T-helper 2 cell treated with Interferon-gamma antibody and Interleukin-4, amounts not matched to agents 100 ng/mL and 5 ng/mL, for 36 hours (primary cell): Measurements from ENCODE around the gene RDH11. TPM values are rescaled to one million over a fixed set of nuclear protein-coding genes. Genes with fewer than 3 reads are reported as not detected.
"Not testable (repeated sequence)": the region's sequence is repeated elsewhere in the genome, so short reads cannot be mapped to it uniquely, and the experiment has no call there.

ENCODE experiments used
- intact Hi-C: fragments of 100-400 bp; cut with micrococcal nuclease; formaldehyde crosslinking; loops from one replicate; pipeline ENCODE4 v1.15.1; 2023
- total RNA-seq: library from RNA; stranded (reverse); gene quantifications from 2 replicates; pipeline ENCODE4 v1.2.3, GENCODE V29; 2022

The RDH11 gene
- total RNA-seq, 1 donor from 2014 or later, result 46.6 TPM

DNA sequence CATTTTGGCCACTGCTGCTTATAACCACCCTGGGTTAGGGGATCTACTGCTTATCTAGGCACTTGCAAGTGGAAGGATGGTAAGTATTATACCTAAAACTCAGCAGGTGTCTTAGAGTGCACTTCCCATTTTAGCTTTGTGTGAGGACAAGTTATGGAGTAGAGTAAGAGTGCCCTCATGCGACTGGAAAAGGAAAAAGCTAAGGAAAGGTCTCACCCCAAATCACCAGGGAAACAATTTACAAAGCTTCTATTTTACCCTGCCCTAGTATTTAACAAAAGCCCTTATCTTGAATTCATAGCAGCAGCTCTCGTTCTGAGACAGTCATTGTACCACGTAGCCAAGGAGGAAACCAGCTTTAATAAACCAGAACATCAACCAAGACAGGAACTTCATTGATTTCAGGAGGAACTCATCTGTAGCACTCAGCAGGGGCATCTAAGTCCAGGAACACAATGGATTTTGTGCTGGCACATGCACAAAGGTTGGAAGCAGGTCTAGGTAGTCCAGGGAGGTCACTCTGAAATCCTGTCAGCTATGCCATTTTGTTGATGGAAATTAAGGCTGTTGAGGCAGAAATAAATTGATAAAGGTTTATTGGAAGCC, 9.0 kb upstream of the RDH11 start:
- intact Hi-C loops, result loop anchor here (1.0 to 2.0 kb wide), 4 partner anchors 86 to 277 kb away; no protein-coding TSS in a partner anchor

DNA sequence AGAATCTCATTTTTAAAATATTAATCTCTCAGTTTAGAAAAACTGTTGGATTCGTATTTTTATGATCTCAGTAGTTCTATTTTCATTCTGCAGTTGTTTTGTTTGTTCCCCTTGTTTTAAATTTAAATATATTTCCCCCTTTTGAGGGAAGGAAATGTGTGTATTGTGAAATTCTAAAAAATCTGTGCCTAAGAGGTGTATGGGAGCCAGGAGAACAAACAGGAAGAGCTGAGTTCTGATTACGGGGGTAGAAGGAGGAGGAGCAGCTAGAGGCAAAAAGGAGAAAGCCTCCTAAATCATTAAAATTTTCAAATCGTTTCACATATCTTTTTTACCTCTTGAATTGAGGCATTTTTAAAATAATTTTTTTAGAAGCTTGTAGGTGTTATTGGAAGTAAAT, 8.4 kb upstream of the RDH11 start:
- intact Hi-C loops, result loop anchor here (1.0 to 2.0 kb wide), 4 partner anchors 86 to 277 kb away; no protein-coding TSS in a partner anchor

DNA sequence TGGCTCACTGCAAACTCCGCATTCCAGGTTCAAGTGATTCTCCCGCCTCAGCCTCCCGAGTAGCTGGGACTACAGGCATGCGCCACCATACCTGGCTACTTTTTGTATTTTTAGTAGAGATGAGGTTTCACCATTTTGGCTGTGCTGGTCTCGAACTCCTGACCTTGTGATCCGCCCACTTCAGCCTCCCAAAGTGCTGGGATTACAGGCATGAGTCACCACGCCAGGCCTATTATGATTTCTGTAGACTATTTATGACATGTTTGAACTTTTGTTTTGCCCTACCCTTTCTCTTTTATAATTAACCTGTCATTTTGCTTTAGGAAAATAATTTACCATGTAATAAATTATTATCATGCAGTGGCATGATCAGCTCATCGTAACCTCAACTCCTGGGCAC, 5.9 kb upstream of the RDH11 start, which contains the start of gene RDH12:
Gene RDH12, plus strand, starts transcription at position 395 of the 400 bp plus-strand sequence. CDS start 20,757 bp downstream, outside the sequence.
- intact Hi-C loops, result not testable (repeated sequence)

DNA sequence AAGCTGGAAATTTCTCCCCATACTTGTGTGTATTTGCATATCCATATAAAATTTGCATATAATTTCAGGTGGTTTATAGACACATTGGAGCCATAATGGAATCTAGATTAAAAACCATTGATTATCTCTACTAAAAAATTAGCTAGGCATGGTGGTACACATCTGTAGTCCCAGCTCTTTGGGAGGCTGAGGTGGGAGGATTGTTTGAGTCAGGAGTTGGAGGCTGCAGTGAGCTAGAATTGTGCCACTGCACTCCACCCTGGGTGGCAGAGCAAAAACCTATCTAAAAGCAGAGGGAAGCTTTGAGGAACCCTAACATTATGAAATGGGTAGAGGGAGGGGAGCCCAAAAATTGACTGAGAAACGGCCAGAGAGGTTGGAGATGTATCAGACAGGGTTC, 2.6 kb upstream of the RDH11 start:
- intact Hi-C loops, result loop anchor here (10.0 kb wide), 1 partner anchor 1917 kb away; the partner anchor contains the start of gene SUSD6

DNA sequence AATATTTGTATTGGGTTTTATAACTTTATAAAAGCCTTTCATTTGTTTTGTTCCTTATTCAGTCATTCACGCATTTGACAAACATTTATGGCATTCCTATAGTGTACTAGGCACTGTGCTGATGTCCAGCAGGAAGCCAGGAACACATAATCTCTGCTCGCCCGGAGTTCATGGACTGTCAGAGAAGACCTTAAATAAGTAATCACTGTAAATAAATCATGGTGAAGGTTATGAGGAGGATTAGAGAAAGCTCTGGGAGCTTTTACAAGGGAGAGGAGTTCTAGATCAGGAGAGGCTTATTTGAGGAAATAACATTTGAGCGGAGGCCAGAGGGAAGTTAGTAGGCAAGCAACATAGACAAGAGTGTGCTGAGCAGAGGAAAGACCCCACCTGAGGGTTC, 1.4 kb upstream of the RDH11 start:
- intact Hi-C loops, result loop anchor here (10.0 kb wide), 1 partner anchor 1918 kb away; the partner anchor contains the start of gene SUSD6

DNA sequence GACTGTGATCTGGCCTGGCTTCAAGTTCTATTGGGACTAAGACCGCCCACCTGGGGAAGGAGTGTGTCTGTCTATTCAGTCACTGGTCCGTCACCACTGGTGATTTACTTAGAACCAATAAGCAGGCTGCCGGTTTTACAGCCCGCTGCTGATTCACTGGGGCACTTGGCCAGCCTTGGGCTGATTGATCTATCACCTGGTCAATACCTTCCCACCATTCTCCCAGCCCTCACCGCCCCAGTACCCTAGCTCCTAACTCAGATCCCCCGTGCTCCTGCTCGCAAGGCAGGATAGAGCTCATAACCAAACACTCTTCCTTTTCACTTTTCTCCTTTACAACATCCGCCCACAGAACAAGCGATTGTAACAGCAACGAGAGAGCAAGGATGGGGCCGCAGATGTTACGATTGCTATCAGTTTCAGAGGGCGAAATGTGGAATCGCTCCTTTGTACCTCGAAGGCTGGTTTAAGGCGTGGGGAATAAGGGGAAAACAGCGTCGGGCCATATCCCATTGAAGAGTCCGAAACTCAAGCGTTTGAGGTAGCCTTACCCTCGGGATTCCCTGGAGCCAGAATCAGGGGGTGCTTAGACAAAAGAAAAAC, 672 bp downstream of the RDH11 start:
- intact Hi-C loops, result loop anchor here (1.0 to 10.0 kb wide), 9 partner anchors 15 to 1920 kb away; partner anchors contain the start of genes ARG2, EIF2S1, PALS1 and PIGH

DNA sequence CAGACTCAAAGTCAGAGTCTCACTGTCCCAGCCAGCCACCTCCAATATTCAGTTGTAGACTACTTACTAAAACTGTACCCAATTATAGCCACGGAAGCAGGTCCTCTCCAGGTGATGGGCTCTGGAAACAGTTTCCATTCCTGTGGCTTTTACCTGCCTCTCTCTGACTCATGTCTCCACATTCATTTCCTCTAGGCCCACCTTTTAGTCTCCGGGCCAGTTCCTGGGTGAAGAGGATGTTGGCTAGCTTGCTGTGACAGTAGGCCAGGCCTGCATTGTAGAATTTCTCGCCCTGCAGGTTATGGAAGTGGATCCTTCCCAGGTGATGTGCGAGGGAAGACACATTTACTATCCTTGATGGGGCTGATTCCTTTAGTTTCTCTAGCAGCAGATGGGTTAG, 5.6 kb downstream of the RDH11 start:
- intact Hi-C loops, result loop anchor here (10.0 kb wide), 1 partner anchor 1925 kb away; the partner anchor contains the start of gene SUSD6

DNA sequence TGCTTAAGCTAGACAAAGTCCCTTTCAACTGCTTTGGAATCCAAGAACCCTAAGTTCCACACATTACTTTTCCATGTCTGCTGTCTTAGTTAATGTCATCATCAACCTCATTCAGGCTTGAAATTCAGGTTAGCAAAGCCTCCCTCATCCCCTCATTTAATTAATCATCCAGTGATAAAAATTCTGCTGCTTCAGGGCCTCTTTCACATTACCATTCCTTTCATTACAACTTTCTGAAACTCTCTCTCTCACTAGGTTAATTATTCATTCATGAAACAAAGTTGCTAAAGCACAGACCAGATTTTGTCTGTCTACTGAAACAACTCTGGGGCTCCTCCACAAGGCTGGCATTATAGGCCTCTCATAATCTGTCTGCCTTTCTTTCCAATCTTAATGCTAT, 11.7 kb downstream of the RDH11 start:
- intact Hi-C loops, result no loop called here

DNA sequence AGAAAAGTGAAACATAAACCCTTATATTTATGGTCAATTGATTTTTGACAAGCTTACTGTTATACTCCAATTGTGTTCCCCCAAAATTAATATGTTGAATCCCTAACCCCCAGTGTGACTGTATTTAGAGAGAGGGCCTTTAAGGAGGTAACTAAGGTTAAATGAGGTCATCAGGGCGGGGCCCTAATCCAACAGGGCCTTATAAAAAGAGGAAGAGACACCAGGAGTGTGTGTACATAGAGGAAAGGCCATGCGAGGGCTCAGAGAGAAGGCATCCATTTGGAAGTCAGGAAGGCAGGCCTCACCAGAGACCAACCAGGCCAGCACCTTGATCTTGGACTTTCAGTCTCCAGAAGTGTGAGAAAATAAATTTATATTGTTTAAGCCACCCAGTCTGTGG, 14.6 kb downstream of the RDH11 start:
- intact Hi-C loops, result loop anchor here (1.0 kb wide), 1 partner anchor 14 kb away; the partner anchor contains the start of gene RDH11

DNA sequence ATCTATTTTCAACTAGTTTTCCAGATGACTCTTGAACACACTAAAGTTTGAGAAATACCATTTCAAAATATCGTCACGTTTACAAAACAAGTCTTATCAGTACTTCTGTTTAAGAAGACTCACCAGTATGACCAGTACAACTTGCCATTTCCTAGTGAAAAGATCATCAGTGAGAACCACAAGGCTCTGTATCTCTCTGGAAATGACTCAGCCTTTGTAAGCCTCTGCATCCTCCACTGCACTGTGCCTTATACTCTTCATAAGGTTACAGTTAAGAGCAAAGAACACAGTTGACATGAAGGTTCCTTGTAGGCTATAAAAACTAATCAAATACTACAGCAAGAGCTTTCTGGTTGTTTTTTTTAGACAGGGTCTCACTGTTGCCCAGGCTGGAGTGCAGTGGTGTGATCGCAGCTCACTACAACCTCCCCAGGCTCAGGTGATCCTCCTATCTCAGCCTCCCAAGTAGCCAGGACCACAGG, 15.4 kb downstream of the RDH11 start:
- intact Hi-C loops, result loop anchor here (1.0 kb wide), 1 partner anchor 15 kb away; the partner anchor contains the start of gene RDH11

DNA sequence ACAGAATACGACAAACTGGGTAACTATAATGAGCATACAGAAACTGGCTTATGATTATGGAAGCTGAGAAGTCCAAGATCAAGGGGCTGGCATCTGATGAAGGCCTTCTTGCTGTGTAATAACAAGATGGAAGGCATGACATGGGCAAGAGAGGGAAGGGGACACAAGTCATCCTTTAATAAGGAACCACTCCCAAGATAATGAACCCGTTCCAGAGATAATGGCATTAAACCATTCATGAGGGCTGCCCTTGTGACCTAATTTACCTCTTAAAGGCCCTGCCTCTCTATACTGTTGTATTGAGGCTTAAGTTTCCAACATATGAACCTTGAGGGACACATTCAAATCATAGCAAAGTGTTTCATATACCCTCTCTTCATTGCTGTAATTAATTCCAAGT, 16.6 kb downstream of the RDH11 start:
- intact Hi-C loops, result no loop called here

DNA sequence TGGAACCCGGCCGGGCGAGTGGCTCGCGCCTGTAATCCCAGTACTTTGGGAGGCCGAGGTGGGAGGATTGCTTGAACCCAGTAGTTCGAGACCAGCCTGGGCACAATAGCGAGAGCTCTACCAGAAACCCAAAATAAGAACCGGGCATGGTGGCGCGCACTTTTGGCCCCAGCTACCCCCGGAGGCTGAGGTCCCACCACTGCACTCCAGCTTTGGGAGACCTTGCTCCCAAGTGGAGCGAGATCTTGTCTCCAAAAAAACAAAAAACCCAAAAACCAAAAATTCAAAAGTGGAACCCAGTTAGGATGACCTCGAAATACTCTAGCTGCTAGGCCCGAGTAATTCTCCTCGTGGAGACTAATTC, 20.4 kb downstream of the RDH11 start:
- intact Hi-C loops, result loop anchor here (2.0 kb wide), 1 partner anchor 56 kb away; the partner anchor contains the start of gene ARG2

DNA sequence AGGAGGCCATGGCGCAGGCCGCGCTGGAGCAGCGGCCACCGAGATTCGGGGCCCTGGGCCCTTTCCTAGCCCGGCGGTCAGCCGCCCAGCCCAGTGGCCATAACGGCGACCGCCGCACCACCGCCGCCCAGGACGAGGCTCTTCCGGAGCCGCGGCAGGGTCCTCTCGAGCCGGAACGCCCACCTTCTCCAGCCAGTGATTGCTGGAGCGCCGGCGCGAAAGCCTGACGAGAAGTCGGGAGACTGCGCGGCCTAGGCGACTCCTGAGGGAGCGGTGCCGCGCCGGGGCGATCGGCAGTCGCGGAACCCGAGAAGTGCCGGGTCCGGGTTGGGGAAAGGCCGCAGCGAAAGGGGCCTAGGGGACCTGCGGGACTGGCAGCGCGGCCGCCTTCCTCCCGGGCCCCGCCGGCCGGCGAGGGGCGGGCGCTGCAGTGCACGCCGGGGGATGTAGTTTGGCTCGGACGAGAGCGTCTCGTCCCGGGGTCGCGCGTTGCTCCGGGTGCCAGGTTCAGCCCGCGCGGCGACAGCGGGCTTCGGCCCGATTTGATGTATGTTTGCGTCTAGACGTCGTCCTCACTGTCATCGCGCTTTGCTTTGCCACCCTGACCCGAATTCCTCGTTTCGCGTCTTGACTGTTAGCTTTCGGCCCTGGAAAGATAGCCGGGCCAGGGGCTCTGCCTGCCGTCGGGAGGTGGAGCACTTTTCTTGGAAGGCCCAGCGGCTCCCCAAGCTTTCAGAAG, 20.9 kb downstream of the RDH11 start, which contains the start of gene VTI1B:
Gene VTI1B, minus strand, starts transcription at position 153 of the 739 bp plus-strand sequence. Its CDS starts 143 bp downstream, at position 10.
- intact Hi-C loops, result loop anchor here (1.0 to 2.0 kb wide), 4 partner anchors 21 to 314 kb away; partner anchors contain the start of genes ARG2, EIF2S1, RDH11 and ZFYVE26

DNA sequence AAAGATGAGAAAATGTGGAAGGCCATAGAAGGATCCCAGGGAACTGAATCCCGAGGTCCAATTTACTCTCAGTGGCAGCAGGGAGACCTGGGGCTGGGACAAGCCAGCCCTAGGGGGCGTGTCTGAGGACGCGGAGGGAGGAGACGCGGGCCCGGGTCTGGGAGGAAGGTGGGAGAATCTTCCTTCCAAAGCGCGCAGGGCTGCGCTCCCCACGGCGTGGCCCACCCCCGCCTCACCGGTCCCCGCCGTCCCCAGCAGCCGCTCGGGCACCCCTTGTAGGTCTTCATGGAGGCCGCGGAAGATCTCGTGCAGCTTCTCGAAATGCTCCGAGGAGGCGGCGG, 21.5 kb downstream of the RDH11 start:
- intact Hi-C loops, result loop anchor here (1.0 to 2.0 kb wide), 4 partner anchors 21 to 314 kb away; partner anchors contain the start of genes ARG2, EIF2S1, RDH11 and ZFYVE26

DNA sequence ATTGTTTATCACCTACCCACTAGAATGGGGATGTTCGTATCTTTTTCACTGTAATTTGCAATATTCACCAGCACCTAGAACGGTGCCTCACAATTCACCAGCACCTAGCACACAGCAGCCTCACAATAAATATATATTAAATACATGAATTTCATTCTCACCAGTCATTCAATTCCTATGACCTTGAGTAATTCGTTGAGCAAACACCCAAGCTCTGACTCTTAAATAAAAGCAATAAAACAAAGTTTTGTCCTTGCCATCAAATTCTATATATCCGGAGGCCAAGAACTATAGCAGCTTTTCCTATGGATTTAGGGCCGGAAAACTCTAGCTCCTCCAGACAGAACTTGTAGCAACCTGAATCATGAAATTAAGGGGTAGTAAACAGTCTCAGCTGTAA, 22.1 kb downstream of the RDH11 start:
- intact Hi-C loops, result no loop called here

DNA sequence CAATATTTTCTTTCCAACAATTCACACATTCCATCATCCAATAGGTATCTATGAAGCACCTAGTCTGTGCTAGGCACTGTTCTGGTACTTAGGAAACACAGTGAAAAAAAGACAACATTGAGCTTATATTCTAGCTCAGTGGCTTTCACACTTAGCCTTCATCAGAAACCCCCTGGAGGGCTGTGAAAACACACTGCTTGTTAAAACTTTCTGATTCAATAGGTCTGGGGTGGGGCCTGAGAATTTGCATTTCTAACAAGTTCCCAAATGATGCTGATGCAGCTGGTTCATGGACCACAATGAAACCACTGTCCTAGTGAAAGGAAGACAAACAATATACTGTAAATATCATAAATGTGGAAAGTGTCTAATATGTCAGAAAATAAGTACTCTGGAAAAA, 27.0 kb downstream of the RDH11 start:
- intact Hi-C loops, result loop anchor here (10.0 kb wide), 1 partner anchor 144 kb away; no protein-coding TSS in a partner anchor

DNA sequence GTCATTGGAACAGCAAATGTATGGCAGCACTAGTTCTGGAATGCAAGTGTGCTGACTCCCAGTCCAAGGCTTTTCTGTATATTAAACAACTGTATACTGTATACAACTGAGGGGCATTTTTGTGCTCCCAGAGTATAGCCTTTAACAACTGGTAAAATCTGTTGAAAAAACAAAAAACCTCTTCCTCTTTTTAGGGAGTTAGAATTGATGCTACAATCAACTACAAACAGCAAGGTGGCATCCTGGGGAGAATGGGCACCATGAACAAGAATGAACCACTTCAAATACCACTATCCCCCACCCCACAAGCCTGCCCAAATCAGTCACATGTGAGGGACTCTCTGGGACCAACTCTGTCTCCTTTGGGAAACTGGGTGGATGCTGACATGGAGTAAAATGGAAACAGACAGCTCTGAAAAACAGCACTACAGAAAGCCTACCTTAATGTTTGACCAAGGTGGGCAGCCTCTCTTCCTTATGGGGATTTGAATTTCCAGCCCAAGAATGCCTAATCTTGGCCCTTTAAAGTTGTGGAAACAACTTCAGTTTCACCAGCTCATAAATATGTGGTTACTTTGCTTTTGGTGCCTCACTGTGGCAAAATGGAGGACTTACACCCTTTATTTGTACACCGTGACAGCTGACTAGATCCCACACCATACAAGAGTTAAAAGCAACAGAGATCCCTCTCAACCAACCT, 28.7 kb downstream of the RDH11 start:
- intact Hi-C loops, result loop anchor here (1.0 to 10.0 kb wide), 4 partner anchors 49 to 240 kb away; partner anchors contain the start of gene PIGH

DNA sequence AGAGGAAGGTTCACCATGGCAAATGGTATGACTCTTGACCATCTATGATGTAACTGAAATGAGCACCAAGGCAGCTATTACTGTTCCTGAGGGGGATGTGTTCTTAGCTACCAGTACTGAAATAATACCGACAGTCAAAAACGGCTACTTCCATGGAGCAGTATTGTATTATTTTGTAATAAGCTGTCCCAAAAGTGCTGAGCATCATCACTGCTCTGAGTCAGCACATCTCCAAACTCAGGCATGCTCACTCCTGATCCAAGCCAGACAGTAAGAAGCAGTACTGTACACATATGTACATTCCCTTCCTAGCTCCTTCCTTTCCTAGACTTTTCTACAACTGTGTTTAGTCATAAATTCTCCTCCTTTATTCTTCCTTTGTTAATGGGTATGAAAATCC, 29.7 kb downstream of the RDH11 start:
- intact Hi-C loops, result loop anchor here (2.0 to 10.0 kb wide), 2 partner anchors 141 to 239 kb away; no protein-coding TSS in a partner anchor

DNA sequence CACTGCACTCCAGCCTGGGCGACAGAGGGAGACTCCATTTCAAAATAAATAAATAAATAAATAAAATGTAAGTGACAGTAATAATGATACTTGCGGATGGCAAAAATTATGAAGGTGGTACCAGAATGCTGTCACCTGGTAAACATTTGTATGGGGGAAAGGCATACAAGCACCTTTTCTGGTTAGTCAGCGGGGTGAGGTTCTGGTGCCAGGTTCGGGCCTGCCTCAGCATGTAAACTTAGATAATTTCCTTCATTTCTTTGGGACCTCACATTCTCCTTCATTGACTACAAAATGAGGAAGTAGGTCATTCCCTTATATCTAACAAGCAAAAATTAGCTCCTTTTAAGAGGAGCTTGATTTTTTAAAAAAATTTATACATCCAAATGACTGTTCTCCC, 31.9 kb downstream of the RDH11 start:
- intact Hi-C loops, result loop anchor here (10.0 kb wide), 1 partner anchor 139 kb away; no protein-coding TSS in a partner anchor

DNA sequence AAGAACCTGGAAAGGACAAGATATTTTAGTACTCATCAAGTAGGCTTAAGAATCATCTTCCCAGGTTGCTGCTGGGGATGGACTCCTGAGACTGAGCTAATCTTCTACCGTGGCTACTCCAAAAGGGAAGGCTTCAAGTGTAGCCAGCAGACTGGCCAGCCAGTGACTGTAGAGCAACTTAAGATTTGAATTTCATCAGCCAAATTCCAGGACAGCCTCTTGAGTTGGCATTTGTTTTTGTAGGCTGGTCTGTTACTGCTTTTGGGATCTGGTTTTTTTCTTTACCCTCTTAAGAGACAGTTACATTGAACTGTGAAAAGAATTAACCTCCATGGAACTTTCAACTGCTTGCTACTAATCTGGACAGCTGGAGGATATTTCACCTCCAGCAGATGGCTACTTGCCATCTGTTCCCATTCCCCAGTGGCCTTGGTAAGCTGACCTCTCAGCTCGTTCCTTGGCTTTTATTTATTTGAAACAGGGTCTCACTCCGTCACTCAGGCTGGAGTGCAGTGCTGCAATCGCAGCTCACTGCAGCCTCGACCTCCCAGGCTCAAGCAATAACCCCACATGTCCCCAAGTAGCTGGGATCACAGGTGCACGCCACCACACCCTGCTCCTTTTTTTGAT, 41.8 kb downstream of the RDH11 start:
- intact Hi-C loops, result no loop called here
